Ovary (tissue), 3 donors: ENCODE data around the gene DLG1.

Source experiments
- EP300 ChIP-seq: sonication (generic); formaldehyde crosslinking; IDR thresholded peaks from one replicate; pipeline ENCODE4 v1.6.1; 2017; ENCODE audit warnings: antibody characterized with exemption
- POLR2A ChIP-seq: fragments of 450-650 bp; IDR thresholded peaks from one replicate; pipeline ENCODE4 v1.6.1; 2017; ENCODE audit warnings: antibody characterized with exemption, mild to moderate bottlenecking, moderate library complexity
- TF ChIP-seq, protein P1 (sequence below), 3 donors: fragments of 450-650 bp in 2 of 3; fragments of 200-600 bp in 1 of 3; IDR thresholded peaks; one replicate each; pipeline versions ENCODE4 v1.5.1 to v1.8.0; 2016 to 2022; ENCODE audit warnings: antibody characterized with exemption in 3 of 3, mild to moderate bottlenecking in 1 of 3
- donor health status: DM: no; HTN: no; CAD: no.

DNA sequence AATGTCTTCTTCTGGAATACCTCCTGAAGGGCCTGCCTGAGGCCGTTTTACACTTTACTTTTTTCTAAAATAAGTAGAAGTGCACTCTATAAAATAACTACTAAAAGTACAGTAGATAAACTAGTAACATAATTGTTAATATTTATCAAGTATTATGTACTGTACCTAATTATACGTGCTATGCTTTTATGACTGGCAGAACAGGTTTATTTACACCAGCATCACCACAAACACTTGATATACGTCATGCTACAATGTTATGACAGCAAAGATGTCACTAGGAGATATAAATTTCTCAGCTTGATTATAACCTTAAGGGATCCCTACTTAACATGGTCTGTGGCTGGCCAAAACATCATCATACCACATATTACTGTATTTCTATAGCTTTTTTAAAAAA is 29.4 kb downstream of the DLG1 start:
- no peak for TF ChIP-seq EP300
- TF ChIP-seq, protein P1, sequence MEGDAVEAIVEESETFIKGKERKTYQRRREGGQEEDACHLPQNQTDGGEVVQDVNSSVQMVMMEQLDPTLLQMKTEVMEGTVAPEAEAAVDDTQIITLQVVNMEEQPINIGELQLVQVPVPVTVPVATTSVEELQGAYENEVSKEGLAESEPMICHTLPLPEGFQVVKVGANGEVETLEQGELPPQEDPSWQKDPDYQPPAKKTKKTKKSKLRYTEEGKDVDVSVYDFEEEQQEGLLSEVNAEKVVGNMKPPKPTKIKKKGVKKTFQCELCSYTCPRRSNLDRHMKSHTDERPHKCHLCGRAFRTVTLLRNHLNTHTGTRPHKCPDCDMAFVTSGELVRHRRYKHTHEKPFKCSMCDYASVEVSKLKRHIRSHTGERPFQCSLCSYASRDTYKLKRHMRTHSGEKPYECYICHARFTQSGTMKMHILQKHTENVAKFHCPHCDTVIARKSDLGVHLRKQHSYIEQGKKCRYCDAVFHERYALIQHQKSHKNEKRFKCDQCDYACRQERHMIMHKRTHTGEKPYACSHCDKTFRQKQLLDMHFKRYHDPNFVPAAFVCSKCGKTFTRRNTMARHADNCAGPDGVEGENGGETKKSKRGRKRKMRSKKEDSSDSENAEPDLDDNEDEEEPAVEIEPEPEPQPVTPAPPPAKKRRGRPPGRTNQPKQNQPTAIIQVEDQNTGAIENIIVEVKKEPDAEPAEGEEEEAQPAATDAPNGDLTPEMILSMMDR (IDR thresholded peaks at IDR 0.05): no peak
- TF ChIP-seq POLR2A: no peak
